Right lobe of liver (tissue), 6 donors: Measurements from ENCODE around the gene SPATS2. TPM values are rescaled to one million over a fixed set of nuclear protein-coding genes. Genes with fewer than 3 reads are reported as not detected.
"Not testable (repeated sequence)": the region's sequence is repeated elsewhere in the genome, so short reads cannot be mapped to it uniquely, and the experiment has no call there.

ENCODE experiments used
- ATAC-seq, 4 donors: fragments of 200-7000 bp; cut with Tn5 transposase; one replicate each; pipeline ENCODE4 v1.9.1; 2020; ENCODE audit warnings: mild to moderate bottlenecking in 4 of 4, moderate library complexity in 4 of 4
- DNase-seq, 3 donors: peaks; one replicate each; pipeline ENCODE4 v3.0.0-alpha.2; 2020
- H3K27ac ChIP-seq, 3 donors: fragments of 200-600 bp; one replicate each; pipeline ENCODE4 v1.8.0; 2022
- H3K27me3 ChIP-seq, 2 donors: fragments of 200-600 bp; one replicate each; pipeline ENCODE4 v1.8.0; 2022
- H3K36me3 ChIP-seq, 4 donors: fragments of 200-600 bp; sonication (generic) in 1 of 4; one replicate each; pipeline versions ENCODE4 v1.5.1 to v1.8.0; 2017 to 2022; ENCODE audit warnings: control low read depth in 1 of 4
- H3K4me1 ChIP-seq, 4 donors: fragments of 200-600 bp; sonication (generic) in 1 of 4; one replicate each; pipeline versions ENCODE4 v1.5.1 to v1.8.0; 2017 to 2022; ENCODE audit warnings: control low read depth in 1 of 4
- H3K4me3 ChIP-seq, 3 donors: fragments of 200-600 bp; one replicate each; pipeline ENCODE4 v1.8.0; 2022
- H3K9me3 ChIP-seq, 4 donors: fragments of 200-600 bp; sonication (generic) in 1 of 4; one replicate each; pipeline versions ENCODE4 v1.5.1 to v1.8.0; 2017 to 2022; ENCODE audit warnings: control low read depth in 1 of 4
- POLR2A ChIP-seq: fragments of 450-650 bp; IDR thresholded peaks from one replicate; pipeline ENCODE4 v1.6.1; 2017; ENCODE audit warnings: antibody characterized with exemption, mild to moderate bottlenecking
- WGBS: methylation state at CpG from one replicate; pipeline ENCODE4 v1.1.6; 2018; ENCODE audit warnings: low coverage, low lambda C conversion rate; ENCODE audit not compliant: insufficient coverage; ENCODE audit errors: missing lambda C conversion rate; 5-methylcytosine and 5-hydroxymethylcytosine counted together
- intact Hi-C, 2 donors: fragments of 100-400 bp; cut with DNase I; formaldehyde crosslinking; loops; one replicate each; pipeline versions ENCODE4 v1.11.2 to v1.14.1; 2022
- total RNA-seq, 6 experiments: library from RNA; depleted of rRNA in 2 of 6; stranded (reverse); fragments of >200 nt in 2 of 6; fragmentation: NEBNext Ultra II Directional in 3 of 6; extraction: Animal tissue kit (Norgen Biotek cat#: 25700) in 3 of 6; gene quantifications; one replicate each; pipeline versions ENCODE4 v1.1.0 to v1.2.4, GENCODE V29; 2016 to 2023
- TF ChIP-seq, protein P1 (sequence below), 4 donors: fragments of 200-600 bp in 3 of 4; fragments of 450-650 bp in 1 of 4; IDR thresholded peaks; one replicate each; pipeline versions ENCODE4 v1.5.1 to v1.8.0; 2016 to 2022; ENCODE audit warnings: antibody characterized with exemption in 4 of 4, mild to moderate bottlenecking in 2 of 4
- donor health status: DM: no; HTN: yes; CAD: no.
- donor health status: DM: no; HTN: no; CAD: no.
- donor health status: DM: no; HTN: no; CAD: no.
- donor health status: DM: no; HTN: yes; CAD: no.
- donor health status: DM: no; HTN: yes; CAD: no.

The SPATS2 gene
- total RNA-seq, 6 experiments from 2014 or later = 3.2 to 6.1 (median 4.4) TPM

DNA sequence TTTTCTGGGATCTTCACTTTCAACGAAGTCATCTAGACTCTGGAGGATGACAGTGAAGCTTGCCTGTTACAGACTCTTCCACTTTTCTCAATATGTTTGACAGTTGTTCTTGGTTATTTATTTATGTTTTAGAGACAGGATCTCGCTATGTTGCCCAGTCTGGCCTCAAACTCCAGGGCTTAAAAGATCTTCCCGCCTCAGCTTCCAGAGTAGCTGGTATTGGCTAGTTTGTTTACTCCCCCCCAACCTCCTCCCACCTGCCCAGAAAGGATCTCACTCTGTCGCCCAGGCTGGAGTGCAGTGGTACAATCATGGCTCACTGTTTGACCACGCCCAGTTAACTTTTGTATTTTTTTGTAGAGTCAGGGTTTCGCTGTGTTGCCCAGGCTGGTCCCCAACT is 3.3 kb downstream of the SPATS2 start:
- no peak overlapping the region for H3K4me3 ChIP-seq
- WGBS = 94% methylated on average over 6 of the region's 6 CpGs
- DNase-seq = no peak
- ATAC-seq = no peak
- H3K27ac ChIP-seq = no peak overlapping the region
- TF ChIP-seq, protein P1, sequence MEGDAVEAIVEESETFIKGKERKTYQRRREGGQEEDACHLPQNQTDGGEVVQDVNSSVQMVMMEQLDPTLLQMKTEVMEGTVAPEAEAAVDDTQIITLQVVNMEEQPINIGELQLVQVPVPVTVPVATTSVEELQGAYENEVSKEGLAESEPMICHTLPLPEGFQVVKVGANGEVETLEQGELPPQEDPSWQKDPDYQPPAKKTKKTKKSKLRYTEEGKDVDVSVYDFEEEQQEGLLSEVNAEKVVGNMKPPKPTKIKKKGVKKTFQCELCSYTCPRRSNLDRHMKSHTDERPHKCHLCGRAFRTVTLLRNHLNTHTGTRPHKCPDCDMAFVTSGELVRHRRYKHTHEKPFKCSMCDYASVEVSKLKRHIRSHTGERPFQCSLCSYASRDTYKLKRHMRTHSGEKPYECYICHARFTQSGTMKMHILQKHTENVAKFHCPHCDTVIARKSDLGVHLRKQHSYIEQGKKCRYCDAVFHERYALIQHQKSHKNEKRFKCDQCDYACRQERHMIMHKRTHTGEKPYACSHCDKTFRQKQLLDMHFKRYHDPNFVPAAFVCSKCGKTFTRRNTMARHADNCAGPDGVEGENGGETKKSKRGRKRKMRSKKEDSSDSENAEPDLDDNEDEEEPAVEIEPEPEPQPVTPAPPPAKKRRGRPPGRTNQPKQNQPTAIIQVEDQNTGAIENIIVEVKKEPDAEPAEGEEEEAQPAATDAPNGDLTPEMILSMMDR (IDR thresholded peaks at IDR 0.05) = no peak
- TF ChIP-seq POLR2A = no peak
- no peaks in the 10 kb centered on the region for H3K27me3 ChIP-seq
- peaks cover 0 to 7% (median 0%) of the 10 kb centered on the region in 4 donors for H3K4me1 ChIP-seq
- intact Hi-C loops = no loop called here
- no peaks in the 10 kb centered on the region for H3K9me3 ChIP-seq
- H3K36me3 ChIP-seq = no peaks in the 10 kb centered on the region

DNA sequence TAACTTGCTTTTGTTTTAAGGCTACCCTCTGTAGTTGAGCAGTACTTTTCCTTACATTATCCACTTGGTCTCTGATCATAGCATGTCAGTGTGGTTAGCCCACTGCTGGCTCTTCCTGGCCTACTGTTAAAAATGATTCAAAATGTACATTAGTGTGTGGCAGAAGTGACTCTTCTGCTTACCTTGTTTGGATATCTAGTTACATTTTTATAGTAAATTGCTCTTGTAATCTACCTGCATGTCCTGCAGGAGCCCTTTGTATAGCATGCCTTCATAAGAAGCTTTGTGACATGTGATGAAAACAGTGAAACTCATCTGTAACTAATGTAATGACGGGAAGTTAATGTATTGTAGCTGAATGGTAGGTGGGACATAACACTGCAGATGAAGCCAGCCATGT is 8.1 kb downstream of the SPATS2 start:
- TF ChIP-seq POLR2A = no peak
- TF ChIP-seq, protein P1 (IDR thresholded peaks at IDR 0.05) = no peak
- intact Hi-C loops = no loop called here
- H3K9me3 ChIP-seq = no peaks in the 10 kb centered on the region
- WGBS = 86% methylated on average over 1 of the region's 1 CpG
- H3K4me3 ChIP-seq = no peak overlapping the region
- no peak overlapping the region for H3K27ac ChIP-seq
- DNase-seq (no peak), ATAC-seq (no peak)
- H3K36me3 ChIP-seq = no peaks in the 10 kb centered on the region
- no peaks in the 10 kb centered on the region for H3K4me1 ChIP-seq
- no peaks in the 10 kb centered on the region for H3K27me3 ChIP-seq

DNA sequence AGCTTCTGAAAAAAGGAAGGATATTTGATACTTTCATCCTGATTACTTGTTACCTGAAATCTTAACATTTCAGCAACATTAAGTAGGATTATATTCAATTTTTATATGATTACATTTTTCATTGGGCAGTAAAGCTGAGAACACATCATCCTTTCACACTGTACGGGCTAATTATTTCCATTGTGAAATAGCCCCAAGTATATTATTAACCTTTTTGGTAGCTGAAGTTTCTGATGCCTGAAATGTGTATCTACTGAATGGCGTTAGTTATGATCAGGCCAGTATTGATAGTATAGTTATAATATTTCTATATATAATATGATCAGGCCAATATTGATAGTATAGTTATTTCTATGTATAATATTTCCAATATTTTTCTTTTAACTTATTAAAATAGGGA is 10.1 kb downstream of the SPATS2 start:
- Histone ChIP-seq H3K36me3 (no peaks in the 10 kb centered on the region), H3K4me1 (no peaks in the 10 kb centered on the region), H3K27ac (no peak overlapping the region), H3K9me3 (no peaks in the 10 kb centered on the region), H3K27me3 (no peaks in the 10 kb centered on the region), H3K4me3 (no peak overlapping the region)
- ATAC-seq = no peak
- no peak for TF ChIP-seq POLR2A
- TF ChIP-seq, protein P1 (IDR thresholded peaks at IDR 0.05) = no peak
- 34% methylated on average over 2 of the region's 2 CpGs for WGBS
- DNase-seq = no peak
- intact Hi-C loops = no loop called here

DNA sequence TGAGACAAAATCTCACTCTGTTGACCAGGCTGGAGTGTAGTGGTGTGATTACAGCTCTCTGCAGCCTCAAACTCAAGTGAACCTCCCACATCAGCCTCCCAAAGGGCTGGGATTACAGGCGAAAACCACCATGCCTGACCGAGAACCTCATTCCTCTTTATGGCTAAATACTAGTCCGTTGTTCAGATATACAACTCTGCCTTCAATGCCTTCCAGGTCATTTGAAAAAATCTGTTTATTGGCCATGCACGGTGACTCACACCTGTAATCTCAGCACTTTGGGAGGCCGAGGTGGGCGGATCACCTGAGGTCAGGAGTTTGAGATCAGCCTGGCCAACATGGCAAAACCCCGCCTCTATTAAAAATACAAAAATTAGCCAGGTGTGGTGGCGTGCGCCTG is 12.9 kb downstream of the SPATS2 start:
- ATAC-seq, H3K4me3 ChIP-seq, H3K9me3 ChIP-seq, H3K27ac ChIP-seq, DNase-seq, H3K27me3 ChIP-seq, H3K36me3 ChIP-seq, H3K4me1 ChIP-seq, intact Hi-C loops: not testable (repeated sequence)
- 88% methylated on average over 6 of the region's 9 CpGs for WGBS

DNA sequence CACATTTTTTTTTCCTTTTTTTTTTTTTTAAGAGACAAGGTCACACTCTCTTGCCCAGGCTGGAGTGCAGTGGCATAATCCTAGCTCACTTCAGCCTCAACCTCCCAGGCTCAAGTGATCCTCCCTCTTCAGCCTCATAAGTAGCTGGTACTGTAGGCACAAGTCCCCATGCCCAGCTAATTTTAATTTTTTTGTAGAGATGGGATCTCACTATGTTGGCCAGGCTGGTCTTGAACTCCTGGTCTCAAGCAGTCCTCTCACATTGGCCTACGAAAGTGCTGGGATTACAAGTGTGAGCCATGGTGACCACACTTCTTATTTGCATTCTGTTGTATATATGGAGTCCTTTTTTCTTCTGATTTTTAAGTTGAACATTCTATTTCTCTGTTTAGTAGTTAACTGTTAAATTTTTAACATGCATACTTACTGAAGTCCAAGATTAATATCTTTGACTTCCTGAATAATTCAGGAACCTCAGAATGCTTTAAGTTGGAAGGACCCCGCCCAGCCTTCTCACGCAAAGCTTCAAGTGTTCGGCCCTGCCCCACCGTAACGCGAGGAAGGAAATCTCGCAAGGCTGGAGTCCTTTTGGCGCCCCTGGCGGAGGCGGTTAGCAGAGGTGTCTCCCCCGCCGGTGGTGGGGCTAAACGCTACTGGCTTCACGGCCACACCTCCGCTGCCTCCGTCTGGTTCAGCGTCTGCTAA is 21.6 kb downstream of the SPATS2 start:
- H3K9me3 ChIP-seq = no peaks in the 10 kb centered on the region
- no peak for TF ChIP-seq POLR2A
- TF ChIP-seq, protein P1 (IDR thresholded peaks at IDR 0.05) = no peak
- intact Hi-C loops = no loop called here
- peak; percentile 32 to 44 (median 32) for ATAC-seq
- H3K4me1 ChIP-seq = no peaks in the 10 kb centered on the region
- no peaks in the 10 kb centered on the region for H3K36me3 ChIP-seq
- no peak overlapping the region for H3K4me3 ChIP-seq
- 62% methylated on average over 9 of the region's 18 CpGs for WGBS
- no peak overlapping the region for H3K27ac ChIP-seq
- peak in 1 of 3 donors; percentile 30 for DNase-seq
- H3K27me3 ChIP-seq = no peaks in the 10 kb centered on the region
